ENCODE results near the gene RAB3C. TPM values are rescaled to one million over a fixed set of nuclear protein-coding genes. Genes with fewer than 3 reads are reported as not detected.
"Not testable (repeated sequence)": the region's sequence is repeated elsewhere in the genome, so short reads cannot be mapped to it uniquely, and the experiment has no call there.

The RAB3C gene
- total RNA-seq, 1 donor from 2014 or later: not detected

- H3K36me3 ChIP-seq (ENCODE audit: control insufficient read depth, insufficient read depth, low read length): no peaks in the 10 kb centered on the region
- TF ChIP-seq CTCF (IDR thresholded peaks at IDR 0.05; ENCODE audit: insufficient read depth, low read length, severe bottlenecking): no peak
- no peak overlapping the region for H3K4me3 ChIP-seq (ENCODE audit: low read depth, low read length)
- no peak for FAIRE-seq
- DNase-seq (ENCODE audit: low read depth): no peak
- H3K27me3 ChIP-seq (ENCODE audit: control insufficient read depth, insufficient read depth, low read length): no peaks in the 10 kb centered on the region
Measured at GRCh38 chr5:58599217-58599616, 16.3 kb downstream of the RAB3C start.

- not testable (repeated sequence) for H3K36me3 ChIP-seq (ENCODE audit: control insufficient read depth, insufficient read depth, low read length); FAIRE-seq; H3K27me3 ChIP-seq (ENCODE audit: control insufficient read depth, insufficient read depth, low read length); DNase-seq (ENCODE audit: low read depth); H3K4me3 ChIP-seq (ENCODE audit: low read depth, low read length)
Measured at GRCh38 chr5:58600613-58601012, 17.7 kb downstream of the RAB3C start.

- not testable (repeated sequence) for FAIRE-seq; H3K36me3 ChIP-seq (ENCODE audit: control insufficient read depth, insufficient read depth, low read length); DNase-seq (ENCODE audit: low read depth); H3K27me3 ChIP-seq (ENCODE audit: control insufficient read depth, insufficient read depth, low read length); H3K4me3 ChIP-seq (ENCODE audit: low read depth, low read length)
Measured at GRCh38 chr5:58602889-58603288, 20.0 kb downstream of the RAB3C start.

GRCh38 chr5:58606064-58606463, 23.2 kb downstream of the RAB3C start:
- Histone ChIP-seq H3K4me3 (ENCODE audit: low read depth, low read length) (no peak overlapping the region), H3K27me3 (ENCODE audit: control insufficient read depth, insufficient read depth, low read length) (no peaks in the 10 kb centered on the region), H3K36me3 (ENCODE audit: control insufficient read depth, insufficient read depth, low read length) (no peaks in the 10 kb centered on the region)
- no peak for FAIRE-seq
- DNase-seq (ENCODE audit: low read depth): no peak
- TF ChIP-seq CTCF (IDR thresholded peaks at IDR 0.05; ENCODE audit: insufficient read depth, low read length, severe bottlenecking): no peak

- Histone ChIP-seq H3K36me3 (ENCODE audit: control insufficient read depth, insufficient read depth, low read length) (no peaks in the 10 kb centered on the region), H3K27me3 (ENCODE audit: control insufficient read depth, insufficient read depth, low read length) (no peaks in the 10 kb centered on the region), H3K4me3 (ENCODE audit: low read depth, low read length) (no peak overlapping the region)
- TF ChIP-seq CTCF (IDR thresholded peaks at IDR 0.05; ENCODE audit: insufficient read depth, low read length, severe bottlenecking): no peak
- DNase-seq (ENCODE audit: low read depth): no peak
- FAIRE-seq: no peak
Measured at GRCh38 chr5:58615972-58616371, 33.1 kb downstream of the RAB3C start.

GRCh38 chr5:58617241-58617640, 34.4 kb downstream of the RAB3C start:
- DNase-seq (ENCODE audit: low read depth) (no peak), FAIRE-seq (no peak)
- H3K36me3 ChIP-seq (ENCODE audit: control insufficient read depth, insufficient read depth, low read length): no peaks in the 10 kb centered on the region
- TF ChIP-seq CTCF (IDR thresholded peaks at IDR 0.05; ENCODE audit: insufficient read depth, low read length, severe bottlenecking): no peak
- H3K27me3 ChIP-seq (ENCODE audit: control insufficient read depth, insufficient read depth, low read length): no peaks in the 10 kb centered on the region
- H3K4me3 ChIP-seq (ENCODE audit: low read depth, low read length): no peak overlapping the region

GRCh38 chr5:58620336-58620735, 37.5 kb downstream of the RAB3C start:
- Histone ChIP-seq H3K27me3 (ENCODE audit: control insufficient read depth, insufficient read depth, low read length) (no peaks in the 10 kb centered on the region), H3K36me3 (ENCODE audit: control insufficient read depth, insufficient read depth, low read length) (no peaks in the 10 kb centered on the region), H3K4me3 (ENCODE audit: low read depth, low read length) (no peak overlapping the region)
- no peak for FAIRE-seq
- DNase-seq (ENCODE audit: low read depth): no peak
- TF ChIP-seq CTCF (IDR thresholded peaks at IDR 0.05; ENCODE audit: insufficient read depth, low read length, severe bottlenecking): no peak
